ENCODE measurements around the gene MBD5.

GRCh38 chr2:148541792-148542191 lies 520.9 kb downstream of the MBD5 start:
- TF ChIP-seq CTCF (IDR thresholded peaks at IDR 0.05; ENCODE audit: borderline replicate concordance, extremely low read depth, low read length, poor library complexity, severe bottlenecking): no peak
- TF ChIP-seq EZH2 (IDR thresholded peaks at IDR 0.05; ENCODE audit: borderline replicate concordance, low read depth, low read length, severe bottlenecking): no peak
